GM12878 (cell line): ENCODE data around the gene NHSL1. TPM values are rescaled to one million over a fixed set of nuclear protein-coding genes. Genes with fewer than 3 reads are reported as not detected.

Experiments
- ATAC-seq: fragments of 200-7000 bp; cut with Tn5 transposase; 3 replicates; pipeline ENCODE4 v1.9.1; 2020; ENCODE audit warnings: mild to moderate bottlenecking, moderate library complexity
- BruUV-seq: library from RNA; stranded (reverse); fragments of 400-500 nt; replicated peaks from 2 replicates; lab custom pipeline; 2021; lab: Mats Ljungman, UMichigan
- CTCF ChIA-PET: fragments of 300-600 bp; sonication (Branson Sonifier 250); formaldehyde crosslinking; extraction: SDS; loops from one replicate; lab custom pipeline; 2021; ENCODE audit warnings: inconsistent platforms; lab: Yijun Ruan, JAX
- POLR2A ChIA-PET: fragments of 350-600 bp; formaldehyde crosslinking; extraction: SDS; loops from one replicate; lab custom pipeline; 2021; ENCODE audit warnings: inconsistent platforms; lab: Charles Lee
- RAD21 ChIA-PET: fragments of 300-600 bp; sonication (Branson Sonifier 250); formaldehyde crosslinking; loops from one replicate; lab custom pipeline; 2023; ENCODE audit warnings: antibody characterized with exemption; ENCODE audit not compliant: unreplicated experiment; lab: Charles Lee
- SMC1A ChIA-PET: fragments of 300-600 bp; sonication (Branson Sonifier 250); formaldehyde crosslinking; loops from one replicate; lab custom pipeline; 2023; ENCODE audit not compliant: unreplicated experiment, uncharacterized antibody; lab: Charles Lee
- DNase-seq: peaks from one replicate; pipeline ENCODE4 v3.0.0-alpha.2; 2011; ENCODE audit warnings: low read depth, low spot score
- FAIRE-seq: peaks from 3 replicates; lab custom pipeline; 2011; peaks lifted over from hg19 to GRCh38; lab: Jason Lieb, UNC
- H2AFZ ChIP-seq: 2 replicates; pipeline ENCODE4 v1.6.0; 2011; ENCODE audit warnings: low read depth, low read length, control low read depth; ENCODE audit not compliant: control insufficient read depth
- H3K27ac ChIP-seq: 2 replicates; pipeline ENCODE4 v1.5.1; 2011; ENCODE audit warnings: control low read depth; ENCODE audit not compliant: control insufficient read depth, insufficient read depth
- H3K27me3 ChIP-seq, 2 experiments: replicated peaks in 1 of 2; 2 replicates each; pipeline versions ENCODE4 v1.6.0 to v1.6.1; 2011; ENCODE audit warnings: low read length in 1 of 2; ENCODE audit not compliant: control insufficient read depth in 2 of 2, insufficient read depth in 2 of 2
- H3K36me3 ChIP-seq, 2 experiments: 2 replicates each; pipeline ENCODE4 v1.5.1; 2011; ENCODE audit warnings: low read length in 1 of 2; ENCODE audit not compliant: control insufficient read depth in 2 of 2, insufficient read depth in 2 of 2
- H3K4me1 ChIP-seq: 2 replicates; pipeline ENCODE4 v1.6.1; 2011; ENCODE audit warnings: mild to moderate bottlenecking, low read length, moderate library complexity, mixed read lengths; ENCODE audit not compliant: control insufficient read depth, insufficient read depth
- H3K4me2 ChIP-seq: 2 replicates; pipeline ENCODE4 v1.6.0; 2011; ENCODE audit warnings: control low read depth; ENCODE audit not compliant: control insufficient read depth, insufficient read depth
- H3K4me3 ChIP-seq: fragments of 200-600 bp; sonication (generic); 2 replicates; pipeline ENCODE4 v1.5.1; 2016
- H3K79me2 ChIP-seq: 2 replicates; pipeline ENCODE4 v1.6.0; 2011; ENCODE audit warnings: low read length; ENCODE audit not compliant: control insufficient read depth, insufficient read depth
- H3K9ac ChIP-seq: 2 replicates; pipeline ENCODE4 v1.8.0; 2011; ENCODE audit warnings: low read length, control low read depth, mixed read lengths; ENCODE audit not compliant: control insufficient read depth, insufficient read depth
- H3K9me3 ChIP-seq: replicated peaks from 3 replicates; pipeline ENCODE4 v1.5.1; 2011; ENCODE audit warnings: mild to moderate bottlenecking, low read length; ENCODE audit not compliant: control insufficient read depth, insufficient read depth
- H4K20me1 ChIP-seq: 2 replicates; pipeline ENCODE4 v1.6.0; 2011; ENCODE audit not compliant: control insufficient read depth, insufficient read depth
- BCL11A ChIP-seq: IDR thresholded peaks from 2 replicates; pipeline ENCODE4 v1.6.1; 2011; ENCODE audit warnings: low read depth, low read length
- TCF3 ChIP-seq: IDR thresholded peaks from 2 replicates; pipeline ENCODE4 v1.6.1; 2012; ENCODE audit warnings: low read depth, mild to moderate bottlenecking, low read length, borderline replicate concordance; ENCODE audit not compliant: insufficient read depth
- WGBS: methylation state at CpG from one replicate; pipeline ENCODE4 v1.1.6; 2016; ENCODE audit warnings: low lambda C conversion rate; ENCODE audit not compliant: insufficient replicate concordance, insufficient coverage; ENCODE audit errors: missing lambda C conversion rate; 5-methylcytosine and 5-hydroxymethylcytosine counted together
- in situ Hi-C: fragments of 300-500 bp; cut with MboI; formaldehyde crosslinking; loops from 9 replicates; pipeline ENCODE4 v1.14.3; 2018; ENCODE audit warnings: mixed read lengths
- intact Hi-C: fragments of 100-400 bp; cut with micrococcal nuclease; formaldehyde crosslinking; loops from one replicate; pipeline ENCODE4 v1.14.2; 2022; ENCODE audit not compliant: unreplicated experiment
- polyA plus RNA-seq, 11 experiments: library from polyadenylated mRNA; depleted of rRNA in 4 of 11; unstranded in 6 of 11; stranded (reverse) in 5 of 11; fragments of >200 nt; fragmentation: Nextera tagmentation in 4 of 11; fragmentation: Illumina TruSeq in 1 of 11; extraction: Ambion mirVana in 4 of 11; extraction: Trizol in 1 of 11; gene quantifications; 1 replicate in 1 of 11; 2 replicates in 10 of 11; pipeline versions ENCODE4 v1.2.1 to v1.2.3, GENCODE V29; 2011 to 2016; ENCODE audit warnings: inconsistent platforms in 2 of 11, missing spikeins in 2 of 11, low read depth in 1 of 11
- total RNA-seq, 4 experiments: library from RNA; depleted of rRNA in 3 of 4; stranded (reverse); fragments of >200 nt in 3 of 4; fragmentation: Illumina TruSeq in 1 of 4; extraction: Trizol in 1 of 4; gene quantifications; 2 replicates each; pipeline versions ENCODE4 v1.2.1 to v1.2.3, GENCODE V29; 2013 to 2021
- TF ChIP-seq, protein P1 (sequence below): fragments of 450-650 bp; IDR thresholded peaks from 2 replicates; pipeline ENCODE4 v1.6.1; 2018; ENCODE audit warnings: borderline replicate concordance, mild to moderate bottlenecking; ENCODE audit not compliant: partially characterized antibody

NHSL1 gene
- total and polyA plus RNA-seq, 10 of the 15 experiments (the other 5 are each of a cell fraction or from before 2014, with no cell fraction given): 0.26 to 14.1 (median 0.90) TPM

DNA sequence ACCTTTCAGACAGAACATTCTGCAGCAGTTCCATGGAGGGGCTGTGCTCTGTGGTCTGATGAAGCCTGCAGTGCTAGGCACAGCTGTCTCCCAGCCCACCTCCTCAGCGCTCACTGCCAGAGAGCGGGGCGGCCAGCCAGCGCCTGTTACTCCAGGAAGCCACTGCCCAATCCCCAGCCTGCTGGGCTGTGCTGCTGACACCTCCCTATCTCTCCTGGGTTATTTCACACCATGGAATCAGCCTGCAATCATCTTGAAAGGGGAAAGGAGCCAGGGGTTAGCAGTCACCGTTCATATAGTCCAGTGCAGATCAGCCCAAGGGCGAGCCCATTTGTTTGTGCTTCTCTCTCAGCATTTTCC is 46.3 kb upstream of the NHSL1 start:
- Histone ChIP-seq H3K4me3 (no peak overlapping the region), H3K4me1 (no peaks in the 10 kb centered on the region), H3K79me2 (no peaks in the 10 kb centered on the region), H3K9ac (no peak overlapping the region), H3K4me2 (no peak overlapping the region), H2AFZ (no peak overlapping the region), H3K27ac (no peak overlapping the region), H3K9me3 (no peaks in the 10 kb centered on the region), H3K36me3 (no peaks in the 10 kb centered on the region), H3K27me3 (no peaks in the 10 kb centered on the region; a peak in 1 of 4 replicates), H4K20me1 (no peaks in the 10 kb centered on the region)
- ChIA-PET RAD21 (interaction anchor here (1.1 to 2.0 kb wide), 2 partner anchors 10 to 19 kb away, joined by 3 to 4 read pairs; no protein-coding TSS in a partner anchor), SMC1A (interaction anchor here (0.8 to 1.1 kb wide), 3 partner anchors 9 to 25 kb away, joined by 3 read pairs; no protein-coding TSS in a partner anchor), CTCF (interaction anchor here (1.2 to 1.5 kb wide), 2 partner anchors 29 to 46 kb away, joined by 3 read pairs; no protein-coding TSS in a partner anchor), POLR2A (interaction anchor here (0.6 kb wide), 1 partner anchor 122 kb away, joined by 3 read pairs; no protein-coding TSS in a partner anchor)
- no TSS peak for BruUV-seq
- intact Hi-C loops: no loop called here
- DNase-seq (no peak), ATAC-seq (peak; percentile 16; the same call in 1 of the 3 replicates), FAIRE-seq (no peak)
- in situ Hi-C loops: no loop called here
- TF ChIP-seq TCF3: no peak
- no peak for TF ChIP-seq BCL11A
- TF ChIP-seq, protein P1, sequence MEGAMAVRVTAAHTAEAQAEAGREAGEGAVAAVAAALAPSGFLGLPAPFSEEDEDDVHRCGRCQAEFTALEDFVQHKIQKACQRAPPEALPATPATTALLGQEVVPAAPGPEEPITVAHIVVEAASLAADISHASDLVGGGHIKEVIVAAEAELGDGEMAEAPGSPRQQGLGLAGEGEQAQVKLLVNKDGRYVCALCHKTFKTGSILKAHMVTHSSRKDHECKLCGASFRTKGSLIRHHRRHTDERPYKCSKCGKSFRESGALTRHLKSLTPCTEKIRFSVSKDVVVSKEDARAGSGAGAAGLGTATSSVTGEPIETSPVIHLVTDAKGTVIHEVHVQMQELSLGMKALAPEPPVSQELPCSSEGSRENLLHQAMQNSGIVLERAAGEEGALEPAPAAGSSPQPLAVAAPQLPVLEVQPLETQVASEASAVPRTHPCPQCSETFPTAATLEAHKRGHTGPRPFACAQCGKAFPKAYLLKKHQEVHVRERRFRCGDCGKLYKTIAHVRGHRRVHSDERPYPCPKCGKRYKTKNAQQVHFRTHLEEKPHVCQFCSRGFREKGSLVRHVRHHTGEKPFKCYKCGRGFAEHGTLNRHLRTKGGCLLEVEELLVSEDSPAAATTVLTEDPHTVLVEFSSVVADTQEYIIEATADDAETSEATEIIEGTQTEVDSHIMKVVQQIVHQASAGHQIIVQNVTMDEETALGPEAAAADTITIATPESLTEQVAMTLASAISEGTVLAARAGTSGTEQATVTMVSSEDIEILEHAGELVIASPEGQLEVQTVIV: no peak
- WGBS: 52% methylated on average over 6 of the region's 6 CpGs
